ENCODE data around the gene BTBD9. TPM values are rescaled to one million over a fixed set of nuclear protein-coding genes. Genes with fewer than 3 reads are reported as not detected.

The BTBD9 gene
- total RNA-seq, 2 experiments from 2014 or later, result 6.2 to 6.4 TPM

- ChIA-PET CTCF (no interaction called here), POLR2A (no interaction called here)
- ATAC-seq (no peak), DNase-seq (no peak)
- Mint-ChIP-seq H3K36me3 (ENCODE audit: low read depth) (peaks cover 9% of the 10 kb centered on the region), H3K4me3 (no peak overlapping the region), H3K27me3 (no peaks in the 10 kb centered on the region), H3K4me1 (ENCODE audit: low read depth) (peaks cover 9% of the 10 kb centered on the region), H3K9me3 (no peaks in the 10 kb centered on the region), H3K27ac (no peak overlapping the region)
- TF ChIP-seq CTCF (IDR thresholded peaks at IDR 0.05), result no peak
- intact Hi-C loops (cut with micrococcal nuclease), result no loop called here
Observed at GRCh38 chr6:38273325-38273724, 366.4 kb downstream of the BTBD9 start.

GRCh38 chr6:38272222-38272621, 367.5 kb downstream of the BTBD9 start:
- H3K4me3 Mint-ChIP-seq, result no peak overlapping the region
- no peak overlapping the region for H3K27ac Mint-ChIP-seq
- no peaks in the 10 kb centered on the region for H3K27me3 Mint-ChIP-seq
- no peaks in the 10 kb centered on the region for H3K9me3 Mint-ChIP-seq
- H3K4me1 Mint-ChIP-seq (ENCODE audit: low read depth), result peaks cover 9% of the 10 kb centered on the region
- TF ChIP-seq CTCF (IDR thresholded peaks at IDR 0.05), result no peak
- peaks cover 7% of the 10 kb centered on the region for H3K36me3 Mint-ChIP-seq (ENCODE audit: low read depth)
- intact Hi-C loops (cut with micrococcal nuclease), result no loop called here
- ATAC-seq (no peak), DNase-seq (no peak)
- ChIA-PET POLR2A (no interaction called here), CTCF (no interaction called here)

GRCh38 chr6:38271081-38271480, 368.6 kb downstream of the BTBD9 start:
- POLR2A ChIA-PET, result no interaction called here
- no peak overlapping the region for H3K27ac Mint-ChIP-seq
- no peaks in the 10 kb centered on the region for H3K9me3 Mint-ChIP-seq
- TF ChIP-seq CTCF (IDR thresholded peaks at IDR 0.05), result no peak
- H3K27me3 Mint-ChIP-seq, result no peaks in the 10 kb centered on the region
- DNase-seq (no peak), ATAC-seq (no peak)
- no peak overlapping the region for H3K4me3 Mint-ChIP-seq
- H3K4me1 Mint-ChIP-seq (ENCODE audit: low read depth), result peaks cover 9% of the 10 kb centered on the region
- intact Hi-C loops (cut with micrococcal nuclease), result no loop called here
- CTCF ChIA-PET, result no interaction called here
- peaks cover 1% of the 10 kb centered on the region for H3K36me3 Mint-ChIP-seq (ENCODE audit: low read depth)

- ChIA-PET CTCF (no interaction called here), POLR2A (interaction anchor here (1.3 kb wide), 1 partner anchor 10 kb away, joined by 4 read pairs; no protein-coding TSS in a partner anchor)
- ATAC-seq, result no peak
- H3K27me3 Mint-ChIP-seq, result no peaks in the 10 kb centered on the region
- DNase-seq, result no peak
- H3K9me3 Mint-ChIP-seq, result no peaks in the 10 kb centered on the region
- no peaks in the 10 kb centered on the region for H3K36me3 Mint-ChIP-seq (ENCODE audit: low read depth)
- H3K4me1 Mint-ChIP-seq (ENCODE audit: low read depth), result peaks cover 9% of the 10 kb centered on the region
- TF ChIP-seq CTCF (IDR thresholded peaks at IDR 0.05), result no peak
- intact Hi-C loops (cut with micrococcal nuclease), result no loop called here
- H3K4me3 Mint-ChIP-seq, result no peak overlapping the region
- H3K27ac Mint-ChIP-seq, result no peak overlapping the region
Observed at GRCh38 chr6:38270367-38270766, 369.4 kb downstream of the BTBD9 start.

GRCh38 chr6:38269461-38270172, 370.1 kb downstream of the BTBD9 start:
- Mint-ChIP-seq H3K27me3 (no peaks in the 10 kb centered on the region), H3K4me3 (no peak overlapping the region), H3K9me3 (no peaks in the 10 kb centered on the region), H3K27ac (no peak overlapping the region), H3K36me3 (ENCODE audit: low read depth) (no peaks in the 10 kb centered on the region), H3K4me1 (ENCODE audit: low read depth) (peaks cover 9% of the 10 kb centered on the region)
- ChIA-PET CTCF (no interaction called here), POLR2A (interaction anchor here (1.3 kb wide), 1 partner anchor 11 kb away, joined by 4 read pairs; no protein-coding TSS in a partner anchor)
- intact Hi-C loops (cut with micrococcal nuclease), result no loop called here
- ATAC-seq (no peak), DNase-seq (no peak)
- no peak for TF ChIP-seq CTCF (IDR thresholded peaks at IDR 0.05)
